ENCODE data around the gene KIRREL3.

- TF ChIP-seq CTCF (IDR thresholded peaks at IDR 0.05): no peak
- TF ChIP-seq POLR2A (IDR thresholded peaks at IDR 0.05): no peak
Observed at GRCh38 chr11:126992804-126993111, 7.8 kb downstream of the KIRREL3 start.

Data from esophagus squamous epithelium (tissue), 4 donors.